ENCODE results near the gene PC.

DNA sequence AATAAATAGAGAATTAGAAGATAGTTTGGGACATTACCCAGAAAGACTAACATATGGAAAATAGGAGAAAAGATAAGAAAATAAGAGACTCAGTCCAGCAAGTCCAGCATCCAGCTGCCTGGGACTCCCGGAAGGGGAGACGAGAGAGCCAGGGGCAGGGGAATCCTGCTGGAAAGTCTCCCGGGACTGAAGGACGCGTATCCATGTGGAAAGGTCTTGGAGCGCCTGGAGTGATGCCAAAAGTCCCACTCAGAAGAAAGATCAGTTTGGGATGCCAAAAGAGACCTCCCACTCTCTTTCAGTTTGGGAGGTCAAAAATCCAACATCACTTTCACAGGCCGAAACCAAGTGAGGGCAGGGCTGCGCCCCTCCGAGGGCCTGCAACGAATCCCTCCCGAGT lies 70.7 kb downstream of the PC start:
- TF ChIP-seq, protein P1, sequence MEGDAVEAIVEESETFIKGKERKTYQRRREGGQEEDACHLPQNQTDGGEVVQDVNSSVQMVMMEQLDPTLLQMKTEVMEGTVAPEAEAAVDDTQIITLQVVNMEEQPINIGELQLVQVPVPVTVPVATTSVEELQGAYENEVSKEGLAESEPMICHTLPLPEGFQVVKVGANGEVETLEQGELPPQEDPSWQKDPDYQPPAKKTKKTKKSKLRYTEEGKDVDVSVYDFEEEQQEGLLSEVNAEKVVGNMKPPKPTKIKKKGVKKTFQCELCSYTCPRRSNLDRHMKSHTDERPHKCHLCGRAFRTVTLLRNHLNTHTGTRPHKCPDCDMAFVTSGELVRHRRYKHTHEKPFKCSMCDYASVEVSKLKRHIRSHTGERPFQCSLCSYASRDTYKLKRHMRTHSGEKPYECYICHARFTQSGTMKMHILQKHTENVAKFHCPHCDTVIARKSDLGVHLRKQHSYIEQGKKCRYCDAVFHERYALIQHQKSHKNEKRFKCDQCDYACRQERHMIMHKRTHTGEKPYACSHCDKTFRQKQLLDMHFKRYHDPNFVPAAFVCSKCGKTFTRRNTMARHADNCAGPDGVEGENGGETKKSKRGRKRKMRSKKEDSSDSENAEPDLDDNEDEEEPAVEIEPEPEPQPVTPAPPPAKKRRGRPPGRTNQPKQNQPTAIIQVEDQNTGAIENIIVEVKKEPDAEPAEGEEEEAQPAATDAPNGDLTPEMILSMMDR (IDR thresholded peaks at IDR 0.05), result no peak
- TF ChIP-seq POLR2A (IDR thresholded peaks at IDR 0.05) (no peak), EP300 (IDR thresholded peaks at IDR 0.05) (no peak)

All from ovary (tissue), 3 donors.